Stimulated activated CD4-positive, alpha-beta T cell treated with anti-CD3 and anti-CD28 coated beads, TNF-alpha, amount 100 ng/mL, for 24 hours (primary cell): Measurements from ENCODE around the gene ERC1.

Experiments
- DNase-seq, 3 experiments: peaks; one replicate each; pipeline ENCODE4 v3.0.0-alpha.2; 2020; ENCODE audit warnings: low read depth in 3 of 3

The ERC1 gene

GRCh38 chr12:1436981-1437380, 446.0 kb downstream of the ERC1 start:
- no peak for DNase-seq

- no peak for DNase-seq
These were observed 448.2 kb downstream of the ERC1 start for GRCh38 chr12:1439201-1439600.

- no peak for DNase-seq
These were observed 448.7 kb downstream of the ERC1 start for GRCh38 chr12:1439687-1440086.

- no peak for DNase-seq
These were observed 452.6 kb downstream of the ERC1 start for GRCh38 chr12:1443421-1444141.

- no peak for DNase-seq
These were observed 453.1 kb downstream of the ERC1 start for GRCh38 chr12:1444142-1444516.

- no peak for DNase-seq
These were observed 454.8 kb downstream of the ERC1 start for GRCh38 chr12:1445807-1446206.

- DNase-seq: no peak
These were observed 457.3 kb downstream of the ERC1 start for GRCh38 chr12:1448336-1448735.

- DNase-seq: no peak
These were observed 462.8 kb downstream of the ERC1 start for GRCh38 chr12:1453810-1454209.

GRCh38 chr12:1456885-1457284, 465.9 kb downstream of the ERC1 start:
- no peak for DNase-seq

- no peak for DNase-seq
These were observed 466.9 kb downstream of the ERC1 start for GRCh38 chr12:1457901-1458300.

GRCh38 chr12:1459339-1459738, 468.3 kb downstream of the ERC1 start:
- no peak for DNase-seq

- no peak for DNase-seq
These were observed 472.3 kb downstream of the ERC1 start for GRCh38 chr12:1463073-1463905.

- DNase-seq: no peak
These were observed 473.9 kb downstream of the ERC1 start for GRCh38 chr12:1464925-1465324.

- DNase-seq: no peak
These were observed 475.0 kb downstream of the ERC1 start for GRCh38 chr12:1465990-1466389.

GRCh38 chr12:1466481-1467154, 475.6 kb downstream of the ERC1 start:
- no peak for DNase-seq

GRCh38 chr12:1467710-1468109, 476.7 kb downstream of the ERC1 start:
- no peak for DNase-seq

GRCh38 chr12:1469070-1469469, 478.0 kb downstream of the ERC1 start:
- DNase-seq: no peak

- DNase-seq: no peak
These were observed 479.0 kb downstream of the ERC1 start for GRCh38 chr12:1470051-1470450.

- DNase-seq: no peak
These were observed 480.2 kb downstream of the ERC1 start for GRCh38 chr12:1471224-1471623.

GRCh38 chr12:1473418-1473817, 482.4 kb downstream of the ERC1 start:
- peak in 1 of 3 experiments; percentile 16 for DNase-seq

- DNase-seq: peak in 1 of 3 experiments; percentile 16
These were observed 483.1 kb downstream of the ERC1 start for GRCh38 chr12:1474041-1474573.

GRCh38 chr12:1474574-1475153, 483.6 kb downstream of the ERC1 start:
- no peak for DNase-seq
